GM23338 (cell line): ENCODE results near the gene PELO. TPM values are rescaled to one million over a fixed set of nuclear protein-coding genes. Genes with fewer than 3 reads are reported as not detected.

Experiments
- ATAC-seq: fragments of 200-7000 bp; cut with Tn5 transposase; 3 replicates; pipeline ENCODE4 v1.9.1; 2020
- DNase-seq: peaks from one replicate; pipeline ENCODE4 v3.0.0-alpha.2; 2015; ENCODE audit warnings: low spot score
- H2AFZ ChIP-seq: fragments of 200-600 bp; sonication (generic); 2 replicates; pipeline ENCODE4 v1.8.0; 2016; ENCODE audit warnings: antibody characterized with exemption, mild to moderate bottlenecking, moderate library complexity
- H3F3A ChIP-seq: fragments of 200-600 bp; sonication (generic); replicated peaks from 2 replicates; pipeline ENCODE4 v1.8.0; 2017; ENCODE audit warnings: antibody characterized with exemption, mixed run types, low read depth
- H3K27ac ChIP-seq: fragments of 200-600 bp; sonication (generic); 2 replicates; pipeline ENCODE4 v1.6.1; 2016; ENCODE audit warnings: low read depth
- H3K27me3 ChIP-seq: fragments of 200-600 bp; sonication (generic); 2 replicates; pipeline ENCODE4 v1.8.0; 2016; ENCODE audit warnings: mild to moderate bottlenecking, mixed run types, moderate library complexity; ENCODE audit not compliant: insufficient read depth
- H3K36me3 ChIP-seq: fragments of 200-600 bp; sonication (generic); 2 replicates; pipeline ENCODE4 v1.8.0; 2016; ENCODE audit warnings: mild to moderate bottlenecking; ENCODE audit not compliant: insufficient read depth
- H3K4me1 ChIP-seq: fragments of 200-600 bp; sonication (generic); 2 replicates; pipeline ENCODE4 v1.8.0; 2016; ENCODE audit warnings: mild to moderate bottlenecking, moderate library complexity; ENCODE audit not compliant: insufficient read depth
- H3K4me2 ChIP-seq: fragments of 200-600 bp; sonication (generic); 2 replicates; pipeline ENCODE4 v1.7.1; 2017; ENCODE audit warnings: mixed run types
- H3K4me3 ChIP-seq: fragments of 200-600 bp; sonication (generic); 2 replicates; pipeline ENCODE4 v1.6.1; 2016; ENCODE audit warnings: mixed run types
- H3K79me2 ChIP-seq: fragments of 200-600 bp; sonication (generic); replicated peaks from 2 replicates; pipeline ENCODE4 v1.8.0; 2017; ENCODE audit warnings: mild to moderate bottlenecking; ENCODE audit not compliant: insufficient read depth
- H3K9me2 ChIP-seq: fragments of 200-600 bp; sonication (generic); 2 replicates; pipeline ENCODE4 v1.8.0; 2017; ENCODE audit not compliant: insufficient read depth
- H4K20me1 ChIP-seq: fragments of 200-600 bp; sonication (generic); replicated peaks from 2 replicates; pipeline ENCODE4 v1.8.0; 2017; ENCODE audit warnings: mild to moderate bottlenecking; ENCODE audit not compliant: insufficient read depth
- H3K27ac Mint-ChIP-seq: 2 replicates; pipeline ENCODE4 v1.8.0; 2020; ENCODE audit warnings: inconsistent platforms, mild to moderate bottlenecking, moderate library complexity, mixed read lengths
- H3K27me3 Mint-ChIP-seq: 3 replicates; pipeline ENCODE4 v1.8.0; 2022; ENCODE audit warnings: low read depth, mild to moderate bottlenecking, moderate library complexity, mixed read lengths, inconsistent platforms; ENCODE audit not compliant: insufficient read depth, poor library complexity
- H3K36me3 Mint-ChIP-seq: 3 replicates; pipeline ENCODE4 v1.8.0; 2021; ENCODE audit warnings: low read depth, mild to moderate bottlenecking, inconsistent platforms, moderate library complexity, mixed read lengths
- H3K4me1 Mint-ChIP-seq: 3 replicates; pipeline ENCODE4 v1.8.0; 2020; ENCODE audit warnings: mild to moderate bottlenecking, inconsistent platforms, mixed read lengths
- H3K4me3 Mint-ChIP-seq: 3 replicates; pipeline ENCODE4 v1.8.0; 2021; ENCODE audit warnings: moderate library complexity, mild to moderate bottlenecking, inconsistent platforms, mixed read lengths
- H3K9me3 Mint-ChIP-seq: 3 replicates; pipeline ENCODE4 v1.8.0; 2020; ENCODE audit warnings: moderate library complexity, mild to moderate bottlenecking, inconsistent platforms, mixed read lengths
- EZH2 ChIP-seq: fragments of 200-600 bp; sonication (generic); IDR thresholded peaks from one replicate; pipeline ENCODE4 v1.8.0; 2017; ENCODE audit warnings: antibody characterized with exemption, mild to moderate bottlenecking, low read depth; ENCODE audit not compliant: unreplicated experiment
- JUNB ChIP-seq: IDR thresholded peaks from one replicate; pipeline ENCODE4 v1.6.1; 2016; ENCODE audit warnings: antibody characterized with exemption; ENCODE audit not compliant: unreplicated experiment
- NANOG ChIP-seq: IDR thresholded peaks from 2 replicates; pipeline ENCODE4 v1.6.1; 2016; ENCODE audit warnings: antibody characterized with exemption, borderline replicate concordance
- POLR2AphosphoS5 ChIP-seq: IDR thresholded peaks from 2 replicates; pipeline ENCODE4 v1.6.1; 2016; ENCODE audit warnings: antibody characterized with exemption, low read depth
- STAT1 ChIP-seq: IDR thresholded peaks from one replicate; pipeline ENCODE4 v1.6.1; 2016; ENCODE audit warnings: antibody characterized with exemption; ENCODE audit not compliant: unreplicated experiment
- ZNF114 ChIP-seq: fragments of 250-450 bp; sonication (Bioruptor Pico); IDR thresholded peaks from 2 replicates; pipeline ENCODE4 v1.5.0; 2020; ENCODE audit warnings: mild to moderate bottlenecking, moderate library complexity
- polyA plus RNA-seq: library from polyadenylated mRNA; unstranded; fragments of >200 nt; fragmentation: Nextera tagmentation; extraction: Ambion mirVana; gene quantifications from 2 replicates; pipeline ENCODE4 v1.2.1, GENCODE V29; 2016
- total RNA-seq: library from RNA; depleted of rRNA; stranded (reverse); fragments of >200 nt; shearing (Covaris generic); gene quantifications from 2 replicates; pipeline ENCODE4 v1.2.3, GENCODE V29; 2014
- TF ChIP-seq, protein P1 (sequence below): IDR thresholded peaks from one replicate; pipeline ENCODE4 v1.6.1; 2018; ENCODE audit warnings: antibody characterized with exemption; ENCODE audit not compliant: unreplicated experiment
- TF ChIP-seq, protein P2 (sequence below), 2 experiments: fragments of 200-600 bp in 1 of 2; sonication (generic) in 1 of 2; conservative IDR thresholded peaks; 2 replicates each; pipeline versions ENCODE4 v1.5.1 to v1.6.1; 2016 to 2017; ENCODE audit warnings: antibody characterized with exemption in 2 of 2, low read depth in 2 of 2, mild to moderate bottlenecking in 2 of 2, moderate library complexity in 1 of 2
- TF ChIP-seq, protein P3 (sequence below): fragments of 250-450 bp; sonication (Bioruptor Pico); IDR thresholded peaks from 2 replicates; pipeline ENCODE4 v1.5.0; 2020; ENCODE audit warnings: mild to moderate bottlenecking, moderate library complexity

The PELO gene
- total and polyA plus RNA-seq, 2 experiments from 2014 or later: 13.6 to 15.6 TPM

DNA sequence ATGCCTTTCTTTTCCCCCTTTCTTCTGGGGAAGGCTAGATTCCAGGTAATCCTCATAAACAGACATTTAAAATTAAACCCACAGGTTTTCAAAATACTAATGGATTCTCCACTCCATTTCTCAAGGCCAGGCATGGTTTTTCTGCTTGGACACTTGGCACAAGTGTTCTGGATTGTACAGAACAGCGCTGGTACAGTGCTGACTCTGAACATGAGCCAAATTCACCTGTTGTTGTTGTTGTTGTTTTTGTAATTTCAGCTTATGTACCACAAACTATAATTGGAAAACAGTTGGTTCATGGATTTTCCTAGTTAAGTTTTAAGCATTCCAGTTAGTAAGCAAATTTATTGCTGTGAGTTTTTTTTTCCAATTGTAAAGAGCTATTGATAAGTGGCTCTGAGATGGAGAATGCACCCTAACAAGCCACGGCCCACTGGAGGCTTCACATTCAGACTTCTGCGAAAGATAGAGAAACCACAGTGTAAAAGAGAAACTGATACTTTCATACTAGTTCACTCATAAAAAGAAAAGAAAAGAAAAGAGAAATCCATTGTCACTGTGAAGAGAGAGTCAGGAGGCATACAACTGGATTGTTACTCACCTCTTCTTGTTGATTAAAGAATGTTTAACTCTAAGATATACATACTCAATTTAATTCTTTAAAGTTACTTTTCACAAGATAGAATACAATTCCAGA lies 16.2 kb upstream of the PELO start (continued):
- TF ChIP-seq, protein P1, sequence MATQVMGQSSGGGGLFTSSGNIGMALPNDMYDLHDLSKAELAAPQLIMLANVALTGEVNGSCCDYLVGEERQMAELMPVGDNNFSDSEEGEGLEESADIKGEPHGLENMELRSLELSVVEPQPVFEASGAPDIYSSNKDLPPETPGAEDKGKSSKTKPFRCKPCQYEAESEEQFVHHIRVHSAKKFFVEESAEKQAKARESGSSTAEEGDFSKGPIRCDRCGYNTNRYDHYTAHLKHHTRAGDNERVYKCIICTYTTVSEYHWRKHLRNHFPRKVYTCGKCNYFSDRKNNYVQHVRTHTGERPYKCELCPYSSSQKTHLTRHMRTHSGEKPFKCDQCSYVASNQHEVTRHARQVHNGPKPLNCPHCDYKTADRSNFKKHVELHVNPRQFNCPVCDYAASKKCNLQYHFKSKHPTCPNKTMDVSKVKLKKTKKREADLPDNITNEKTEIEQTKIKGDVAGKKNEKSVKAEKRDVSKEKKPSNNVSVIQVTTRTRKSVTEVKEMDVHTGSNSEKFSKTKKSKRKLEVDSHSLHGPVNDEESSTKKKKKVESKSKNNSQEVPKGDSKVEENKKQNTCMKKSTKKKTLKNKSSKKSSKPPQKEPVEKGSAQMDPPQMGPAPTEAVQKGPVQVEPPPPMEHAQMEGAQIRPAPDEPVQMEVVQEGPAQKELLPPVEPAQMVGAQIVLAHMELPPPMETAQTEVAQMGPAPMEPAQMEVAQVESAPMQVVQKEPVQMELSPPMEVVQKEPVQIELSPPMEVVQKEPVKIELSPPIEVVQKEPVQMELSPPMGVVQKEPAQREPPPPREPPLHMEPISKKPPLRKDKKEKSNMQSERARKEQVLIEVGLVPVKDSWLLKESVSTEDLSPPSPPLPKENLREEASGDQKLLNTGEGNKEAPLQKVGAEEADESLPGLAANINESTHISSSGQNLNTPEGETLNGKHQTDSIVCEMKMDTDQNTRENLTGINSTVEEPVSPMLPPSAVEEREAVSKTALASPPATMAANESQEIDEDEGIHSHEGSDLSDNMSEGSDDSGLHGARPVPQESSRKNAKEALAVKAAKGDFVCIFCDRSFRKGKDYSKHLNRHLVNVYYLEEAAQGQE: no peak
- TF ChIP-seq JUNB: no peak
- TF ChIP-seq, protein P2, sequence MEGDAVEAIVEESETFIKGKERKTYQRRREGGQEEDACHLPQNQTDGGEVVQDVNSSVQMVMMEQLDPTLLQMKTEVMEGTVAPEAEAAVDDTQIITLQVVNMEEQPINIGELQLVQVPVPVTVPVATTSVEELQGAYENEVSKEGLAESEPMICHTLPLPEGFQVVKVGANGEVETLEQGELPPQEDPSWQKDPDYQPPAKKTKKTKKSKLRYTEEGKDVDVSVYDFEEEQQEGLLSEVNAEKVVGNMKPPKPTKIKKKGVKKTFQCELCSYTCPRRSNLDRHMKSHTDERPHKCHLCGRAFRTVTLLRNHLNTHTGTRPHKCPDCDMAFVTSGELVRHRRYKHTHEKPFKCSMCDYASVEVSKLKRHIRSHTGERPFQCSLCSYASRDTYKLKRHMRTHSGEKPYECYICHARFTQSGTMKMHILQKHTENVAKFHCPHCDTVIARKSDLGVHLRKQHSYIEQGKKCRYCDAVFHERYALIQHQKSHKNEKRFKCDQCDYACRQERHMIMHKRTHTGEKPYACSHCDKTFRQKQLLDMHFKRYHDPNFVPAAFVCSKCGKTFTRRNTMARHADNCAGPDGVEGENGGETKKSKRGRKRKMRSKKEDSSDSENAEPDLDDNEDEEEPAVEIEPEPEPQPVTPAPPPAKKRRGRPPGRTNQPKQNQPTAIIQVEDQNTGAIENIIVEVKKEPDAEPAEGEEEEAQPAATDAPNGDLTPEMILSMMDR (conservative IDR thresholded peaks at IDR 0.05; ENCODE audit: low read depth in 2 of 2): no peak
- no peak for TF ChIP-seq ZNF114 (CRISPR knock-in tag)

DNA sequence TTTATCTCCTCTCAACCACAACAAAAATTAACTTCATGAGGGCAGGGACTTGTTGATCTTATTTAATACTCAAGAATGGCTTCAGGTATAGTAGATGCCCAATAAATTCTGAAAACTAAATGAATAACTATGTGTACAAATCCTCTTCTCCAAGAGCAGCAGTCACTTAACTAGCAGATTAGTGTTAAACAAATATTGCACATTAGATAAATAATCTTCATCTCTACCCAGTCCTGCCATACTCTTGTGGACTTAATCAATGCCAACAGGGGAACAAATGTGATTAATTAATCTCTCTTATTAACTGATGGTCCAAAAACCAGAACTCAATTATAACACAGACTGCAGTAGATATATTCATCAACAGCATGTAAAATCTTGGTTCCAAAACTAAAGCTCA lies 15.0 kb upstream of the PELO start:
- peaks cover 9% of the 10 kb centered on the region; the same call in 1 of the 2 replicates for H3K4me1 ChIP-seq
- H3K4me2 ChIP-seq: no peak overlapping the region
- no peak for ATAC-seq
- Mint-ChIP-seq H3K4me3 (no peak overlapping the region), H3K4me1 (peaks cover 20% of the 10 kb centered on the region), H3K9me3 (no peaks in the 10 kb centered on the region), H3K27me3 (no peaks in the 10 kb centered on the region), H3K36me3 (no peaks in the 10 kb centered on the region), H3K27ac (no peak overlapping the region)
- DNase-seq: no peak
- H3K27me3 ChIP-seq: no peaks in the 10 kb centered on the region
- no peak overlapping the region for H3K4me3 ChIP-seq
- no peak overlapping the region for H2AFZ ChIP-seq
- no peaks in the 10 kb centered on the region for H3K79me2 ChIP-seq
- H4K20me1 ChIP-seq: no peaks in the 10 kb centered on the region
- H3K9me2 ChIP-seq: no peaks in the 10 kb centered on the region
- H3K36me3 ChIP-seq: no peaks in the 10 kb centered on the region
- H3F3A ChIP-seq: no peaks in the 10 kb centered on the region
- no peak overlapping the region for H3K27ac ChIP-seq
- TF ChIP-seq STAT1 (no peak), NANOG (no peak), ZNF114 (CRISPR knock-in tag) (no peak), EZH2 (no peak), POLR2AphosphoS5 (no peak), JUNB (no peak)
- TF ChIP-seq, protein P3, sequence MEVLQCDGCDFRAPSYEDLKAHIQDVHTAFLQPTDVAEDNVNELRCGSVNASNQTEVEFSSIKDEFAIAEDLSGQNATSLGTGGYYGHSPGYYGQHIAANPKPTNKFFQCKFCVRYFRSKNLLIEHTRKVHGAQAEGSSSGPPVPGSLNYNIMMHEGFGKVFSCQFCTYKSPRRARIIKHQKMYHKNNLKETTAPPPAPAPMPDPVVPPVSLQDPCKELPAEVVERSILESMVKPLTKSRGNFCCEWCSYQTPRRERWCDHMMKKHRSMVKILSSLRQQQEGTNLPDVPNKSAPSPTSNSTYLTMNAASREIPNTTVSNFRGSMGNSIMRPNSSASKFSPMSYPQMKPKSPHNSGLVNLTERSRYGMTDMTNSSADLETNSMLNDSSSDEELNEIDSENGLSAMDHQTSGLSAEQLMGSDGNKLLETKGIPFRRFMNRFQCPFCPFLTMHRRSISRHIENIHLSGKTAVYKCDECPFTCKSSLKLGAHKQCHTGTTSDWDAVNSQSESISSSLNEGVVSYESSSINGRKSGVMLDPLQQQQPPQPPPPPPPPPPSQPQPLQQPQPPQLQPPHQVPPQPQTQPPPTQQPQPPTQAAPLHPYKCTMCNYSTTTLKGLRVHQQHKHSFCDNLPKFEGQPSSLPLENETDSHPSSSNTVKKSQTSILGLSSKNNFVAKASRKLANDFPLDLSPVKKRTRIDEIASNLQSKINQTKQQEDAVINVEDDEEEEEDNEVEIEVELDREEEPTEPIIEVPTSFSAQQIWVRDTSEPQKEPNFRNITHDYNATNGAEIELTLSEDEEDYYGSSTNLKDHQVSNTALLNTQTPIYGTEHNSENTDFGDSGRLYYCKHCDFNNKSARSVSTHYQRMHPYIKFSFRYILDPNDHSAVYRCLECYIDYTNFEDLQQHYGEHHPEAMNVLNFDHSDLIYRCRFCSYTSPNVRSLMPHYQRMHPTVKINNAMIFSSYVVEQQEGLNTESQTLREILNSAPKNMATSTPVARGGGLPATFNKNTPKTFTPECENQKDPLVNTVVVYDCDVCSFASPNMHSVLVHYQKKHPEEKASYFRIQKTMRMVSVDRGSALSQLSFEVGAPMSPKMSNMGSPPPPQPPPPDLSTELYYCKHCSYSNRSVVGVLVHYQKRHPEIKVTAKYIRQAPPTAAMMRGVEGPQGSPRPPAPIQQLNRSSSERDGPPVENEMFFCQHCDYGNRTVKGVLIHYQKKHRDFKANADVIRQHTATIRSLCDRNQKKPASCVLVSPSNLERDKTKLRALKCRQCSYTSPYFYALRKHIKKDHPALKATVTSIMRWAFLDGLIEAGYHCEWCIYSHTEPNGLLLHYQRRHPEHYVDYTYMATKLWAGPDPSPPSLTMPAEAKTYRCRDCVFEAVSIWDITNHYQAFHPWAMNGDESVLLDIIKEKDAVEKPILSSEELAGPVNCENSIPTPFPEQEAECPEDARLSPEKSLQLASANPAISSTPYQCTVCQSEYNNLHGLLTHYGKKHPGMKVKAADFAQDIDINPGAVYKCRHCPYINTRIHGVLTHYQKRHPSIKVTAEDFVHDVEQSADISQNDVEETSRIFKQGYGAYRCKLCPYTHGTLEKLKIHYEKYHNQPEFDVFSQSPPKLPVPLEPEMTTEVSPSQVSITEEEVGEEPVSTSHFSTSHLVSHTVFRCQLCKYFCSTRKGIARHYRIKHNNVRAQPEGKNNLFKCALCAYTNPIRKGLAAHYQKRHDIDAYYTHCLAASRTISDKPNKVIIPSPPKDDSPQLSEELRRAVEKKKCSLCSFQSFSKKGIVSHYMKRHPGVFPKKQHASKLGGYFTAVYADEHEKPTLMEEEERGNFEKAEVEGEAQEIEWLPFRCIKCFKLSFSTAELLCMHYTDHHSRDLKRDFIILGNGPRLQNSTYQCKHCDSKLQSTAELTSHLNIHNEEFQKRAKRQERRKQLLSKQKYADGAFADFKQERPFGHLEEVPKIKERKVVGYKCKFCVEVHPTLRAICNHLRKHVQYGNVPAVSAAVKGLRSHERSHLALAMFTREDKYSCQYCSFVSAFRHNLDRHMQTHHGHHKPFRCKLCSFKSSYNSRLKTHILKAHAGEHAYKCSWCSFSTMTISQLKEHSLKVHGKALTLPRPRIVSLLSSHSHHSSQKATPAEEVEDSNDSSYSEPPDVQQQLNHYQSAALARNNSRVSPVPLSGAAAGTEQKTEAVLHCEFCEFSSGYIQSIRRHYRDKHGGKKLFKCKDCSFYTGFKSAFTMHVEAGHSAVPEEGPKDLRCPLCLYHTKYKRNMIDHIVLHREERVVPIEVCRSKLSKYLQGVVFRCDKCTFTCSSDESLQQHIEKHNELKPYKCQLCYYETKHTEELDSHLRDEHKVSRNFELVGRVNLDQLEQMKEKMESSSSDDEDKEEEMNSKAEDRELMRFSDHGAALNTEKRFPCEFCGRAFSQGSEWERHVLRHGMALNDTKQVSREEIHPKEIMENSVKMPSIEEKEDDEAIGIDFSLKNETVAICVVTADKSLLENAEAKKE: no peak
- TF ChIP-seq, protein P2 (conservative IDR thresholded peaks at IDR 0.05; ENCODE audit: low read depth in 2 of 2): no peak
